Inflammatory macrophage treated with lipopolysaccharide for 4 hours (primary cell): ENCODE measurements around the gene BAIAP2.
"Not testable (repeated sequence)": the region's sequence is repeated elsewhere in the genome, so short reads cannot be mapped to it uniquely, and the experiment has no call there.

ENCODE experiments used
- DNase-seq: peaks from one replicate; pipeline ENCODE4 v3.0.0-alpha.2; 2020

BAIAP2 gene

DNA sequence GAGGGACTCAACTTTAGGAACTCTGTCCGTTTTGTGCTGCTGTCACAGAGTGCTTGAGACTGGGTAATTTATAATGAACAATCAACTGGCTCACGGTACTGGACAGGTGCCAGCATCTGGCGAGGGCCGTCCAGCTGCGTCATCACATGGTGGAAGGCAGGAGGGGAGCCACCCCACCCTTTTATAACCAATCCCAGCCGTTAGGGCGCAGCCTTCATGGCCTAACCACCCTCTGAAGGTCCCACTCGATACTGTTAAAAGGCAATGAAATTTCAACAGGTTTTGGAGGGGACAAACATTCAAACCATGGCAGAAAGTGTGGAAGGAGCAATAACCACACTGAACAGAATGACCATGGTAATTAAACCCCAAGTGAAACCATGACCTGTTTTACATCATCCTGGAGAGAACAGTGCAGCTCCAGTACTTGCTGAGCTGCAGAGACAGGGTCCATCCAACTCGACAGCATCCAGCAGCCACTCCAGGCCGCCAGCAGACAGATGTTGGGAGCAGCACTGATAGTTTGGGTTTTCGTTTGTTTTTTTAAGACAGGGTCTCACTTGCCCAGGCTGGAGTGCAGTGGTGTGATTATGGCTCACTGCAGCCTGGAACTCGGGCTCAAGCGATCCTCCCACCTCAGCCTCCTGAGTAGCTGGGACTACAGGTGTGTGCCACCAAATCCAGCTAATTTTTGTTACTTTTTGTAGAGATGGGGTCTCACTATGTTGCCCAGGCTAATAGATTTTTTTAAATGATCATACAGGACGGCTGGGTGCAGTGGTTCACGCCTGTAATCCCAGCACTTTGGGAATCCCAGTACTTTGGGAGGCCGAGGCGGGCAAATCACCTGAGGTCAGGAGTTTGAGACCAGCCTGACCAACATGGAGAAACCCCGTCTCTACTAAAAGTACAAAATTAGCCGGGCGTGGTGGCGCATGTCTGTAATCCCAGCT lies 32.3 kb upstream of the BAIAP2 start:
- DNase-seq: no peak

DNA sequence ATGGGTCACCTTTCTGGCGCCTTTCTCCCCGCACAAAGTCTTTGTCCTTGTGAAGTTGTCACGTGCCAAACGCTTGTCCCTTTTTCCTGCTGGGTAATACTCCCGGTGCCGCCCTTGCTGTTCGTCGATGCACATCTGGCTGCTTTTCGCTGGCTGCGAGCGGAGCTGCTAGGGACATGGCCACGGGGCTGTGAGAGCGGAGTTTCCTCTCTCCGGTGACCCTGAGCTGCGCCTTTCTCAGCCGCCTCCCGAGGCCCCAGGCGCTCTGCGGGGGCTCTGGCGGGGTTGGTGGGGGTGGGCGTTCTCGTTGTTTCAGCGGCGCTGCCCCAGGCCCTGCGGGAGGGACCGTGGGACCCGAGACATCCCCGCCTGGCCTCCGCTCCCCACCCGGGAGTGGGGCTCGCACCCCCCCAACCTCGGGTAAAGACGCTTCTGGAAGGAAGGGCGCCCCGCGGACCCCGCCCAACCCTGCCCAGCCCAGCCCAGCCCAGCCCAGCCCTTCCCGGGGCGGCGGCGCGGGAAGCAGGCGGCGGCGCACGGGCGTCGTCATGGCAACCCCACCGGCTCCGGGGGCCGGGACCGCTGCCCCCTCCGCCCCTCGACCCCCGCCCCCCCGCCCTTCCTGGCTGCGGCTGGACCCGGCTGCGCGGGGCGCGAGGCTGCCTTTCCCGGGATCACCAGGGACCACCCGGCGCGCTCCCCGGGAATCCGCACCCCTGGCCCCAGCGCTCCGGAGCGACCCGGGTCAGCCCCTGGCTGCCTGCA lies 31.1 kb upstream of the BAIAP2 start:
- no peak for DNase-seq

DNA sequence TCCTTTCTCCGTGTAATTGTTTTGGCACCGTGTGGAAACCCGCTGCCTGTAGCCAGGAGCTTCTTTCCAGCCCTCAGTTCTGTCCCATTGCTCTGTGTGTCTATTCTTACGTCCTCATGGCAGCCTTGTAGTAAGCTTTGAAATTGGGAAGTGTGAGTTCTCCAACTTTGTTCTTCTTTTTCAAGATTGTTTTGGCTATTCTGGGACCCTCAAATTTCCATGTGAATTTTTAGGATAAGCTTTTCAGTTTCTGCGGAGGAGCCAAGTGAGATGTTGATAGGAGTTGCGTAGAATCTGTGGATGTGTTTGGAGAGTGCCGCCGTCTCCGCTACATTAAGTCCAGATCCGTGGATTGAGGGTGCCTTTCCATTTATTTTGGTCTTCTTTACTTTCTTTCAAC lies 28.1 kb upstream of the BAIAP2 start:
- DNase-seq: no peak

DNA sequence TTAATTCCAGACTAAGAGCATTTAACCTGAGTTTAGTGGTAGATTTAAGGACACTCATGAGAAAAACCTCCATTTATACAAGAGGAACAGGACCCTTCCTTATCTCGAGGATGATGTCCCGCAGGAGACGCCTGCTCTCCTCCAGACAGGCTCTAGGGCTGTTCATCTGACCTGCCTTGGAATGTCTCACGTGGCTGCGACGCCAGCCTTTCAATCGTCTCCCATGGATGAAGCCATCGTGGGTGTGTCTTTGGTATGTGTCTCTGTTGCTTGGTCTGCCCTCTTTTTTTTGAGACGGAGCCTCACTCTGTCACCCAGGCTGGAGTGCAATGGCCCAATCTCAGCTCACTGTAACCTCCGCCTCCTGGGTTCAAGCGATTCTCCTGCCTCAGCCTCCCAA lies 26.8 kb upstream of the BAIAP2 start:
- no peak for DNase-seq

DNA sequence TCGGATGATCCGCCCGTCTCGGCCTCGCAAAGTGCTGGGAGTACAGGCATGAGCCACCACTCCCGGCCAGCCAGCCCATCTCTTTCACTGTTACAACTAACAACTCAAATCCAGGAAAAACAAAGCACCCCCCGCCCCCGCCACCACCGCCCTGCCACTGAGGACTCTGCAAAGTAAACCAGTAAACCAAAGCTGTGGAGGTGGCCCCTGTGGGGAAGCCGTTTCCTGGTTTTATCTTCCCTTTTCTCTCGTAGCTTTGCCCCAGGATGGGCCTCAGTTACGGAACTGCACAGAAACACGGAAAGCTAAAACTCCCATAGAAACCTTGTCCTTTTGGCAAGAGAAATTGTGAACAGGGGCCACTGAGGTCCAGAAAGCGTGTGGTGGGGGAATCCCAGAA lies 25.8 kb upstream of the BAIAP2 start:
- DNase-seq: peak; percentile 48

DNA sequence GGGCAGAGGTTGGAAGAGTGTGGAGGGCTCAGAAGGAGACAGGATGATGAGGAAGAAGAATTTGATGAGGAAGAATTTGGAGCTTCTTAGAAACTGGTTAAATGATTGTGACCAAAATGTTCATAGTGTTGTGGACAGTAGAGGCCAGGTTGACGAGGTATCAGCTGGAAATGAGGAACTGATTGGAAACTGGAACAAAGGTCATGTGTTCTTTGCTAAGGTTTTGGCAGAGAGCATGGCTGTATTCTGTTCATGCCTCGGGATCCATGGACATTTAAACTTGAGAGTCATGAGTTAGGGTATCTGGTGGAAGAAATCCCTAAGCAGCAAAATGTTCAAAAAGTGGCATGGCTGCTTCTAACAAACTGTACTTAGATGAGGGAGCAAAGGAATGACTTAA lies 24.0 kb upstream of the BAIAP2 start:
- DNase-seq: no peak

DNA sequence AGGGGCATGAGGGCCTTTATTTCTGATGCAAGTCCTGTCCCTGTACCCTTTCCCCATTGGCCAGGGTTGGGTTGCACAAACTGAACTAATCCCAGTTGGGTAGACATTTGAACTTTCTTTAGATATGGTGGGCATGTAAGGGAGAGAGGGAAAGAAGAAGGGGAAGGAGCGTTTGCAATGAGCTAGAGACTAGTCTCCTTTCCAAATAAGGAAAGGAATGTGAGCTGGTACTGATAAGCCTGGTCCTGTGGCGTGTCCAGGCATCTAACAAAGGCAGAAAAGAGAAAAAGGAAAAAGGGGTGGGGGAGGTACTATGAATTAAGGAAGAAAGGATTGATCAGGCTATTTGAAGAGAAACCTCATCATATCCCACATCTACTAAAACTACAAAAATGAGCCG lies 23.0 kb upstream of the BAIAP2 start:
- no peak for DNase-seq

DNA sequence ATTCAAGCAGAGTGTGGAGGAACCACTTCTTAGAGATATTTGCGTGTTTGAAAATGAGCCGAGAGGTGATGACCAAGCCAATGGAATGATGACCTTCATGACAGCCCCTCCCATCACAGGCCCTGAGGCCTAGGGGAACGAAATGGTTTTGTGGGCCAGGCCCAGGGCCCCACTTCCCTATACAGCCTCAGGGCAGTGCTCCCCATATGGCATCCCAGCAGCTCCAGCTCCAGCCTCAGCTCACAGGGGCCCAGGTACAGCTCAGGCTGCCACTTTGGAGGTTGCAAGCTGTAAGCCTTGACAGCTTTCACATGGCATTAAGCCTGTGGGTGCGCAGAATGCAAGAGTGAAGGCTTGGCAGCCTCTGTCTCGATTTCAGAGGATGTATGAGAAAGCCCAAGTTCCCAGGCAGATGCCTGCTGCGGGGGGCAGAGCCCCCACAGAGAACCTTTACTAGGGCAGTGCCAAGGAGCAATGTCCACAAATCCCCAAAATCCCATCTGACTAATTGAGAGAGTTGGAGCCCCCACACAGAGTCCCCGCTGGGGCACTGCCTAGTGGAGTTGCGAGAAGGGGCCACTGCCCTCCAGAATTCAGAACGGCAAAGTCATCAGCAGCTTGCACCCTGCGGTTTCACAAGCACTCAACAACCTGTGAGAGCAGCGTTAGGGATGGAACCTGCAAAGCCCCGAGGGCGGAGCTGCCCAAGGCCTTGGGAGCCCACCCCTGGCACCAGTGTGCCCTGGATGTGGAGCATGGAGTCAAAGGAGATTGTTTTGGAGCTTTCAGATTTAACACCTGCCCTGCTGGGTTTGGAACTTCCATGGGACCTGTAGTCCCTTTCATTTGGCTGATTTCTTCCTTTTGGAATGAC lies 22.1 kb upstream of the BAIAP2 start:
- no peak for DNase-seq

DNA sequence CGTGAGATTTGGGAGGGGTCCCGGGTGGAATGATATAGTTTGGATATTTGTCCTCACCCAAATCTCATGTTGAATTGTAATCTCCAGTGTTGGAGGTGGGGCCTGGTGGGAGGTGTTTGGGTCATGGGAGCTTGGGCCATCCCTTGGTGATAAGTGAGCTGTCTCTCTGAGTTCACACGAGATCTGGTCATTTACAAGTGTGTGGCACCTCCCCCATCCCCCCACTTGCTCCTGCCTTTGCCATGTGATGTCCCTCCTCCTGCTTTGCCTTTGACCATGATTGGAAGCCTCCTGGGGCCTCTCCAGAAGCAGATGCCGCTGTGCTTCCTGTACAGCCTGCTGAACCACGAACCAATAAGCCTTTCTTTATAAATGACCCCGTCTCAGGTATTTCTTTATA lies 21.3 kb upstream of the BAIAP2 start:
- no peak for DNase-seq

DNA sequence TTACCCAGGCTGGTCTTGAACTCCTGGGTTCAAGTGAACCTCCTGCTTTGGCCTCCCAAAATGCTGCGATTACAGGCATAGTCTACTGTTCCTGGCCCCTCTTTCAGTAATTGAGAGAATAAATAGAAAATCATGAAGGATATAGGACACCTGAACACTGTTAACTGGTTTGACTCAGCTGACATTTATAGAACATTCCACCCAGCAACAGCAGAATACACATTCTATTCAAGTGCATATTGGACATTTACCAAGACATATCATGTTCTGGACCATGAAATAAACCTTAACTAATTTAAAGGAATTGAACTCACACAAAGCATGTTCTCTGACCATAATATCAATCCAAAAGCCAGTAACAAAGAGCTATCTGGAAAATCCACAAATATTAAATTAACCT lies 19.8 kb upstream of the BAIAP2 start:
- no peak for DNase-seq

DNA sequence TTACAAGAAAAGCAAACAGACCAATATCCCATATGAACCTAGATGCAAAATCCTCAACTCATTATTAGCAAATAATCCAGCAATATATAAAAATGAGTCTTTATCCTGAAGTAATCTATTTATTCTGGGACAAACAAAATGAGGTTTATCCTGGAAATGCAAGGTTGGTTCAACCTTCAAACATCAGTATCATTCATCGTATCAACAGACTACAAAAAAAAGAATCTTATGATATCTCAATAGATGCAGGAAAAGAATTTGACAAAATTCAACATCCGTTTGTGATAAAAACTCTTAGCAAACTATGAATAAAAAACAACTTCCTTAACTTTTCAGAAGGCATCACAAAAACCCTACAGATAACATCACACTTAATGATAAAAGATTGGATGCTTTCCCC lies 18.4 kb upstream of the BAIAP2 start:
- DNase-seq: no peak

DNA sequence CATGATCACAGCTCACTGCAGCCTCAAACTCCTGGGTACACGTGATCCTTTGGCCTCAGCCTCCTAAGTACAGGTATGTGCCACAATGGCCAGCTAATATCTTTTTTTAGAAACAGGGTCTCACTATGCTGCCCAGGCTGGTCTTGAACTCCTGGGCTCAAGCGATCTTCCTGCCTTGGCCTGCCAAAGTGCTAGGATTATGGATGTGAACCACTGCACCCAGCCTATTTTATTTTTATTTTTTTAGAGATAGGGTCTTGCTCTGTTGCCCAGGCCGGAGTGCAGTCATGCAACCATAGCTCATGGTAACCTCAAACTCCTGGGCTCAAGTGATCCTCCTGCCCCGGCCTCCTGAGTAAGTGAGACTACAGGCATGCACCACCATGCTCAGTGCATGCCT lies 17.6 kb upstream of the BAIAP2 start:
- DNase-seq: not testable (repeated sequence)

DNA sequence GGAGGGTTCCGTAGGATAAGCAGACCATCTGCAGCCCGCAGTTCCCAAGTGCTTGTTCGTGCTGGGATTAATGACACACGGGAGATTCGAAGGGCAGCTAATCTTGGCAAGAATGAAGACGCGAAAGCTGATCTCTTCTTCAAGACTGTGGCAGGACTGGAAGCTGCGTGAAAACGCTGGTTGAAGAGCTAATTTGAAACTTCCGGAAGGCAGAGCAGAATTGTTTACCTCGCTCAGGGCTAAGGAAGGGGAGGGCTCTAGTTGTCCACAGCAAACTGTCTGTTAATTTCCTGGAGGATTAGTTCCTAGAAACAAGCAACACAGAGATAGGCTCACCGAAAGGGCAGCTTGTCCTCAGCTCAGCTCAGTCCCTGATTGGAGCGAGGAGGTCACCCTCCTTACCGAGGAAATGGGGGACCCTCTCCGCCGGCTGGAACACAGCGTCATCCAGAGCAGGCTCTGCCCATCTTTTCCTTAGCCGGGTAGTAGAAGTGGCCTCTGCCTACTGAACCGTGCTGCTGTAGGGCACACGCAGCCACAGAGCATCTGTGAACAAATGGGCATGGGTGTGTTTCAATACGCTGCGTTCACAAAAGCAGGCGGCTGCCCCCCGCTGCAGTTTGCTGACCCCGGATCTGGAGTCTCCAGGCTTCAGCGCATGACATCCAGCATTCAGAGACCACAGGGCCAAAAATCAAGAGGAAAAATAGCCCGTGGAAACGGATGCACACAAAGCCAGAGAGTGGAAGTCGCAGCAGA lies 16.7 kb upstream of the BAIAP2 start:
- DNase-seq: peak; percentile 22

DNA sequence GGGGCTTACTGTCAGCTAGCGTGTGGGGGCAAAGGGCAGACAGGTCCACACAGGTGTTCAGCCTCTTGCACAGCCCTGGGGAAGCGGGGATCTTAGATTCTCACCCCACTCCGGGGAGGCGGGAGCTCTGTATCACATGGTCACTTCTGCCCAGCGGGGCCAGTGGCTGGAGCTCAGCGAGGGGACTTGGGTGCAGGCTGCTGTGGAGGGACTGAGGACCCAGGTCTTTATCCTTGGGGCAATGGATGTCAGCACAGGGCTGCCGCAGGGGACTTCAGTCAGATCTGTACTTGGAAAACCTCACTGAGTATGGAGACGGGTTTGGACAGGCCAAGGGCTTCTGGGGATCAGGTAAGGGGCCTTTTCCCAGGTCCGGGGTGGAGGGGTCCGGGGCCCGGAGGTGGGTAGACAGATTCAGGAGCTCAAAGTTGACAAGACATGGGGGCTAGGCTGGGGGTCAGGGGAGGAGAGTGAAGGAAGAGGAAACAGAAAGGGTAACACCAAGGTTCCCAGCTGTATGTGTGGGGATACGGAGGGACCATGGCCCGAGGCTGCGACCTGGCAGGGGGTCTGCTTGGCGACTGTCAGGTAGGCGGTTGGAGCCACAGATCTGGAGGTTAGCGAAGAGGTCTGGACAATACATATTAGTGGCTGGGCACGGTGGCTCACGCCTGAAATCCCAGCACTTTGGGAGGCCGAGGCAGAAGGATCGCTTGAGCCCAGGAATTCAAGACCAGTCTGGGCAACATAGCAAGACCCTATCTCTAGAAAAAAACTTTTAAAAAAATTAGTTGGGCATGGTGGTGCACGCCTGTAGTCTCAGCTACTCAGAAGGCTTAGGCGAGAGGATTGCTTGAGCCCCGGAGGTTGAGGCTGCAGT lies 15.1 kb upstream of the BAIAP2 start:
- no peak for DNase-seq

DNA sequence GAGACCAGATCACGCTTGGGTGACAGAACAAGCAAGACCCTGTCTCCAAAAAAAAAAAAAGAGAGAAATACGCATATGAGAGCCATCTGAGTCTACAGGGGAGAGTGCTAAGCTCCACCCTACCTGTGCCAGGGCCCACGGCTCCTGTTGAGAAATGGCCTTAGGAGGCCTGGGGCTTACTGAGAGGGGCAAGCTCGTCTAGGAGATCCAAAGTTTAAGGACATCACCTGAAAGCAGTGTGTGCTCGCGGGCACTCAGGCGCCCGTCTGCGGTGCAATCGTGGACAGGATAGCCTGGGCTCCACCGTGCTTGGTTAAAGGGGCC lies 14.5 kb upstream of the BAIAP2 start:
- no peak for DNase-seq

DNA sequence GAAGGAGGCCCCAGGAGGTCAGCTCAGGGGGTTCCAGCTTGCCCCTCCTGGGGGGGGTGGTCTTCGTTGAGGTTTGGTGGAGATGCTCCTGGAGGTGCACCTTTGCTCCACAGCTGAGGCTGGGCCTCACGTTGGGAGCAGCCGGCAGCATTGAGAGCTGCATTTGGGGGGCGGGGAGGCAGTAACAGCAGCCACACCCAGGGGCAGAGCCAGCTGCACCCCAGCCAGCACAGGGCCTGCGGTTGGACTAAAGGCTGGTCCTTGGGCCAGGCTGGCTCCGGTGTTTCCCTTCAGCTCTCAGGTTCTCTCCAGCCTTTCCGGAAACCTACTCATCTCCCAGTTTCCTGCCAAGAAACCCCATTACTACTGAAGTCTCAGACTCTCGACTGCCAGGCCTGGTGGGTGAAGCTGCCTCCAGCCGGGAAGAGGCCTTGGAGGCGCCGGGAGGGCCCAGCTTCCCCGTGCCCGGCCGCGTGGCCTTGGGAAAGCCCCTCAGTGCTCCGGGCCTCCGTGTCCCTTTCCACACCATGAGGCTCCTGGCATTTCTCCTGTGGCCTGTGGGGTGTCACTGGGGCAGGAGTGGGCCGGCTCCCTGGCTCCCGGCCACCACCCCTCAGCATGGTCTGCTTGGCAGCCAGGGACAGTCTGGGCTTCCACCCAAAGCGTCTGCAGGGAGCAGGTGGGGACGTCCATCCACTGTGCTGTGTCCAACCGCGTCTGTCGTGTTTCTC lies 14.0 kb upstream of the BAIAP2 start:
- no peak for DNase-seq

DNA sequence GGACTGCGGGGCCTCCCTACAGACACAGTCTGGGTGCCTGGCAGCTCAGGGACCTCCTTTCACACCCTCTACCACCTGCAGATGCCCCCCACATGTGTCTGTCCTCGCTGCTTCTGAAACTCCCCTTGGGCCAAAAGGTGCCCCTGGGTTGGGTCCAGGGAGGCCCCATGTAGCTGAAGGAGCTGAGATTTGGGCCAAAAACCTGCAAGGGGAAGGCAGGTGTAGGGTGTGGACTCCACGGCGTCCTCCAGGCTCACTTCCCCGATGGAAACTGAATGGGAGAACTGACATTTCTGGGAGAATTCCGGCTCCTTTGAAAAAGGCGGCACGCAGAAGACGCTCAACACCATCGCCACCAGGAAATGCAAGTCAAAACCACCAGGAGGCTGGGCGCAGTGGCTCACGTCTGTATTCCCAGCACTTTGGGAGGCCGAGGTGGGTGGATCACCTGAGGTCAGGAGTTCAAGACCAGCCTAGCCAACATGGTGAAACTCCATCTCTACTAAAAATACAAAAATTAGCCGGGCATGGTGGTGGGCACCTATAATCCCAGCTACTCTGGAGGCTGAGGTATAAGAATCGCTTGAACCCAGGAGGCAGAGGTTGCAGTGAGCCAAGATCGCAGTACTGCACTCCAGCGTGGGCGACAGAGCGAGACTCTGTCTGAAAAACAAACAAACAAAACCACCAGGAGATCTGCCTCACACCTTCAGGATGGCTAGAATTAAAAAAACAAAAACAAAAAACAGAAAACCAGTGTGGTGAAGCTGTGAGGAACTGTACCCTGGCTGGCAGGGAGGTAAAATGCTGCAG lies 13.2 kb upstream of the BAIAP2 start:
- DNase-seq: no peak

DNA sequence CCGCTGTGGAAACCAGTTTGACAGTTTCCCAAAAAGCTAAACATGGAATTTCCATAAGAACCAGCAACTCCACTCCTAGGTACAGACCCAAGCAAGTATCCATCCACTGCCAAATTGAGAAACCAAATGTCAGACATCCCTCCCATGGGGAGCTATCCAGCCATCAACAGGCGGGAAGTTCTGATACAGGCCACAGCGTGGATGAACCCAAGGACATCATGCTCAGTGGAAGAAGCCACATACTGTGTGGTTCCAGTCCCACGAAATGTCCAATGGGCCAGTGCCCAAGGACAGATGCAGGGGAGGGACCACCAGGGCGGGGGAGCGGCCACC lies 12.6 kb upstream of the BAIAP2 start:
- DNase-seq: no peak

DNA sequence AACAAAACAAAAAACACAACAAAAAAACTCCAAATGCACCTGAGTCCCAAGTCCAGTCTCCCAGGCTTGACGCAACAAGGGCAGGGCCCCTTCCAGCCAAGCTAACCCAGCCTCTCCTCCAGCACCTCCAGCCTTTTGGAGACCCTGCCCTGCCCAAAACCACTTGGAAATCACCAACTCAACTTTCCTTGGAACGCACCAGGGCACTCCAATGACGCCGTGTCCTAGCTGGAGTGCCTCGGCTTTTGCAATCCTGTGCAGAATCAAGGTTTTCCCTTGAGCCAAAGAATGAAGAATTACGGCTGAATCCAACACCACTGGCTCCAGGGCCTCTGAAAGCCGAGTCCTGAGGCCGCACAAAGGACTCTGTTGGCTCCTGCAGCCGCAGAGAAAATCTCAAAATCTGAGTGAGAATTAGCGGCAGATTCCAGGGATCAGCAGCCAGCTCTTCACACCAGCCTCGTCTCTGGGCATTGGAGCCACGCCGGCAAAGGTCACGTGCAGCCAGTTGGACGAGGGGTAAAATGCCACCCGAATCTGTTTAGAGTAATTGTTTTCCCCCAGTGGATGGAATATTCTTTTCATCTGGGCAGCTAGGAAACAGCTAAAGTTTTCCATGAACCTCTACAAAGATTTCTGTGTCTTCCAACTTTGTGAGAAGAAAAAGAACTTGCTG lies 9.7 kb upstream of the BAIAP2 start:
- no peak for DNase-seq

DNA sequence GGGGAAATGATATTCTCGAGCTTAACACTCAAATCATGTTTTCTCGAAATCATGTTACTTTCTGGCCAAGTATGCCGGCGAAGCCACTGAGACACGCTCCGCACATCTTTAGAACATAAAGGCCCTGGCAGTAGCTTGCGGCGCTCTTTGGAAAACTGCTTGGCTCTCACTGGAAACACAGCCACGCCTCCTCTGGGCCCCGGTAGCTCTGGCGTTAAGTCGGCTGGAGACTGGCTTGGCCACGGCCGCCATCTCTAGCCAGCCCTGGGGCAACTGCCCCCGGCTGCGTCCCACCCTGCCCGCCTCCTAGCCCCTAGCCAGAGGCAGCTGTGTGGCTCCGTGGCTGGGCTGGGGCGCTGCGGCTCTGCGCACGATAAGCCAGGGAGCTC lies 9.2 kb upstream of the BAIAP2 start:
- no peak for DNase-seq
